Uterus (tissue), 4 donors: ENCODE data around the gene TMCO6. TPM values are rescaled to one million over a fixed set of nuclear protein-coding genes. Genes with fewer than 3 reads are reported as not detected.
A peak's percentile ranks its signal among the peaks of the same experiment; 100 is the strongest.
"Not testable (repeated sequence)": the region's sequence is repeated elsewhere in the genome, so short reads cannot be mapped to it uniquely, and the experiment has no call there.

ENCODE experiments used
- DNase-seq, 2 donors: peaks; one replicate each; pipeline ENCODE4 v3.0.0-alpha.2; 2019 to 2020
- H3K27ac ChIP-seq, 2 donors: fragments of 200-600 bp; sonication (generic); 1 replicate in 1 of 2; 2 replicates in 1 of 2; pipeline ENCODE4 v1.5.1; 2016 to 2018
- H3K27me3 ChIP-seq, 2 donors: fragments of 200-600 bp; sonication (generic); one replicate each; pipeline ENCODE4 v1.5.1; 2018 to 2019; ENCODE audit warnings: control low read depth in 1 of 2
- H3K36me3 ChIP-seq, 2 donors: fragments of 200-600 bp; sonication (generic); one replicate each; pipeline ENCODE4 v1.5.1; 2019; ENCODE audit warnings: control low read depth in 1 of 2
- H3K4me1 ChIP-seq, 2 donors: fragments of 200-600 bp; sonication (generic); one replicate each; pipeline ENCODE4 v1.5.1; 2018 to 2019; ENCODE audit warnings: control low read depth in 1 of 2
- H3K4me3 ChIP-seq, 2 donors: fragments of 200-600 bp; sonication (generic); 1 replicate in 1 of 2; 2 replicates in 1 of 2; pipeline ENCODE4 v1.5.1; 2018 to 2019; ENCODE audit warnings: mild to moderate bottlenecking in 1 of 2
- H3K9me3 ChIP-seq, 2 donors: fragments of 200-600 bp; sonication (generic); one replicate each; pipeline ENCODE4 v1.5.1; 2019; ENCODE audit warnings: control low read depth in 1 of 2
- CTCF ChIP-seq, 4 experiments: fragments of 200-600 bp in 2 of 4; fragments of 450-650 bp in 2 of 4; sonication (generic) in 2 of 4; IDR thresholded peaks; one replicate each; pipeline ENCODE4 v1.5.1; 2016 to 2019; ENCODE audit warnings: antibody characterized with exemption in 4 of 4, mild to moderate bottlenecking in 2 of 4, moderate library complexity in 1 of 4
- POLR2A ChIP-seq, 2 donors: fragments of 450-650 bp; IDR thresholded peaks; one replicate each; pipeline ENCODE4 v1.6.1; 2016; ENCODE audit warnings: antibody characterized with exemption in 2 of 2, mild to moderate bottlenecking in 1 of 2, moderate library complexity in 1 of 2
- intact Hi-C: fragments of 100-400 bp; cut with DNase I; formaldehyde crosslinking; loops from one replicate; pipeline ENCODE4 v1.15.1; 2023; ENCODE audit warnings: low total_unique reads
- total RNA-seq, 4 donors: library from RNA; depleted of rRNA in 3 of 4; stranded (reverse); fragments of >200 nt in 3 of 4; gene quantifications; one replicate each; pipeline versions ENCODE4 v1.1.0 to v1.2.4, GENCODE V29; 2014 to 2023
- donor health status: DM: yes; HTN: yes; CAD: no.

Gene TMCO6
- total RNA-seq, 4 donors from 2014 or later, result 6.2 to 36.2 (median 22.7) TPM

- no peaks in the 10 kb centered on the region for H3K36me3 ChIP-seq
- peak; percentile 93 to 95 for DNase-seq
- no peaks in the 10 kb centered on the region for H3K9me3 ChIP-seq
- H3K4me1 ChIP-seq, result peaks cover 0 to 6% of the 10 kb centered on the region in 2 donors
- H3K27me3 ChIP-seq, result no peaks in the 10 kb centered on the region
- TF ChIP-seq CTCF (IDR thresholded peaks at IDR 0.05) (no peak), POLR2A (IDR thresholded peaks at IDR 0.05) (peak; percentile 64 to 76)
- H3K27ac ChIP-seq, result peak within 1 kb of the TSS; percentile 81 to 85
- intact Hi-C loops, result no loop called here
- H3K4me3 ChIP-seq, result peak within 1 kb of the TSS; percentile 89 to 96
Observed at GRCh38 chr5:140664359-140665119, 25.3 kb downstream of the TMCO6 start, which contains the start of gene WDR55. WDR55 (plus strand) TSS chr5:140664904; CDS start chr5:140664913, 9 bp downstream.

DNA sequence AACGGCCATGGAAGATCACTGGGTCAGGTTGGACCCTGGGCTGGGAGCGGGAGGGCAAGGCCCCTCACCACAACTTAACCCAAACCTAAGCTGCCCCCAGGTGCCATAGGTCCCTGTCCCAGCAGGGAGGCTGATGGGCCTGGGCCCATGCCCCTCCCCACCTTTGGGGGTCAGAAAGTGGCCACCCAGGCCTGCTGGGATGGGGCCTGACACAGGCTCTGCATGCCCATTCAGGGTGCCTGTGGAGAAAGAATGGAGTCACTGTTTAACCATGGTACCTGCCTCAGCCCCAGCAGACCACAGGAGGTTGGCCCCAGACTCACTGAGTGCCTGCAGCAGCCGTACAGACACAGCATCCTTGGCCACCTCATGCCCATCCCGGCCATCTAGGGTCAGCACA, 31.8 kb downstream of the TMCO6 start:
- H3K27ac ChIP-seq, DNase-seq, H3K4me1 ChIP-seq, H3K9me3 ChIP-seq, intact Hi-C loops, H3K27me3 ChIP-seq, H3K36me3 ChIP-seq, H3K4me3 ChIP-seq: not testable (repeated sequence)

DNA sequence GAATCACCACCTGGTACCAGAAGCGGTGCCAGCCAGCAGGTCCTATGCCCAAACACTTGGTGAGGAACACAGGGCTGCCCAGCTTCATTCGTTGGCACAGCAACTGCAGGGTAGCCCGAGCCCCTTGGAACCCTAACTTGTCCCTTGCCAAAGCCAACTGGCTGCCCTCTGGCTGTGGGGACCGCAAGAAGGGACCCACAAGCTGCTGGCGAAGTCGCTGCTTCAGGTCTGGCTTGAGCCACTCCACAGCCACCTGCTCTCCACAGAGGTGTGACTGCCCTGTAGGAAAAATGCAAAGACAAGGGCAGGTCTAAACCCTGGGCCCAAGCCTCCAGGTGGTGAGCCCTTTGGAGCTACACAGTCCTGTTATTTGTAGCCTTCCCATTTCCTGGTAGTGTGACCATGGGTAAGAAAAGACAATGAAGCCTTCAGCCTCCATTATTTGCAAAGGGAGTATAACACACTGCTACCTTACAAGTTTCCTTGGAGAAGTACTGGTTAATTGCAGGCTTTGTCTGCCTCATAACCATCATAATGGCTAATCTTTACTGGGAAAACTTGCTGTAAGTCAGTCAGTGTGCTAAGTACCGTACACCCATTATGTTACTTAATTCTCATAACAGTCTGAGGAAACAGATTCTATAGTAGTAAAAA, 32.3 kb downstream of the TMCO6 start:
- H3K9me3 ChIP-seq, result no peaks in the 10 kb centered on the region
- H3K27me3 ChIP-seq, result no peaks in the 10 kb centered on the region
- TF ChIP-seq CTCF (IDR thresholded peaks at IDR 0.05) (no peak), POLR2A (IDR thresholded peaks at IDR 0.05) (no peak)
- H3K4me3 ChIP-seq, result no peak overlapping the region
- no peak for DNase-seq
- H3K36me3 ChIP-seq, result no peaks in the 10 kb centered on the region
- intact Hi-C loops, result no loop called here
- no peaks in the 10 kb centered on the region for H3K4me1 ChIP-seq
- no peak overlapping the region for H3K27ac ChIP-seq

DNA sequence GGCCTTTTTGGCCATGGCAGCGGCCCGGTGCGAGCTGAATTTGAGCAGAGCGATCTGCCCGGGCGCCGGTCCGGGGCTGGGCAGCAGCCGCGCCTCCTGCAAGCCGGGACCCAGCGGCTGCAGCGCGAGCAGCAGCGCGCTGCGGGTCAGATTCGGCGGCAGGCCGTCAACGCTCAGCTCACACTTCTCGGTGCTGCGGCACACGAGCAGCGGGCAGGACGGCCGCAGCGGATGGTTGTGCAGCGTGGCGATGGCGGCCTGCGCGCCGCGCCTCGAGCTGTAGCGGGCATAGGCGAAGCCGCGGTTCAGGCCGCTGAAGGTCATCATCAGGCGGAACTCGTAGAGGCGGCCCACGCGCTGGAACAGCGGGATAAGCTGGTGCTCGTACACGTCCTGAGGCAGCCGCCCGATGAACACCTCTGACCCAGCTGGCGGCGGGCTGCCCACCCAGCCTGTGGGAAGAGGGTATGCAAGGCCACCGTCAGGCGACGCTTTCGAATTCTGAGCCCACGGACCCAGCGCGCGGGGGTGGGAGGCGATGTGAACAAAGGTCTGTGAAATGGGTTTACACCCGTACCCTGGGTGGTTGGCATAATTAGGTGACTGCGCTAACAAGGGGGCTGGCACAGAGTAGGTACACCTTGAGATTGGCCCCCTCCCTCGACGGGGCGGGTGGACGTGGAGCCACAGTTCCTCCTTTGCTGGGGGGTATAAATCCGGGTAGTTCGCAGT, 33.4 kb downstream of the TMCO6 start:
- no peaks in the 10 kb centered on the region for H3K27me3 ChIP-seq
- H3K27ac ChIP-seq, result no peak overlapping the region
- H3K9me3 ChIP-seq, result no peaks in the 10 kb centered on the region
- DNase-seq, result peak in 1 of 2 donors; percentile 30
- no peaks in the 10 kb centered on the region for H3K4me1 ChIP-seq
- intact Hi-C loops, result no loop called here
- H3K36me3 ChIP-seq, result no peaks in the 10 kb centered on the region
- no peak overlapping the region for H3K4me3 ChIP-seq
- TF ChIP-seq POLR2A (IDR thresholded peaks at IDR 0.05) (no peak), CTCF (IDR thresholded peaks at IDR 0.05) (no peak)

DNA sequence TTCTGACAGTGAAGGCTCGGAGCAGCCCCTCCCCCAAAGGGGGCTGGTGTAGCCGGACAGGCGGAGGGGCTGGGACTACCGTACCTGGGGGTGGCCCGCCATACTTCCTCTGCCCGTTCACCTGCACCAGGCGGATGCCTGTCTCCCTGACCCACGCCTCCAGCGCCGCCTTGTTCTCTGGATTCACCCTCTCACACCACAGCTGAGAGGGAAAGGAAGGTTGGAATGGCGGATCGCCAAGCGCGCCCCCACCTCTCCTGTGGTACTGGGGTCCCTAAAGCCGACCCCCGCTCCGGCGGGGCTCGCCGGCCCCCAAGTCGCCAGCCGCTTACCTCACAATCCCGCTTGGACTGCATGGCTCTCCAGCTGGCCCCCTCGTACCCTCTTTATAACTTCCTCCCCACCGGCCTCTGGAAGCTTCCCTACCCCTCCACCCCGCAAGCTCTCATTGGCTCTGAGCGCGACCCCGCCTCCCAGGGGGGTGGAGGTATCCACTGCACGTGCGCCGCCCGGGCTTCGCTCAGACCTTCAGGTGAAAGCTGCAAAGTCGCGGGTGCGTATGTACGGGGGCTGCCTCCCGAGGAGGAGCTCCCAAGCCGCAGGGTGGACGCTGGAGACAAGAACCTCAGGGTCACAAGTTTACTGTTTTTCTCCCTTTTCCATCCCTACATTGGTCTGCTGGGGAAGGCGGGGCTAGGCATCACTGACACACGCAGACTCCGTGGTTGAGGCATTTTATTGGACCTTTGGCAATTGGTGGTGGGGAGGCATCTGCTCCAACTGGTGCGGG, 34.1 kb downstream of the TMCO6 start, which contains the start of gene DND1:
DND1 (minus strand) TSS at position 390 of the 790 bp plus-strand sequence; CDS start at position 356, 34 bp downstream.
- no peak within 1 kb of the TSS for H3K27ac ChIP-seq
- no peaks in the 10 kb centered on the region for H3K9me3 ChIP-seq
- no peaks in the 10 kb centered on the region for H3K36me3 ChIP-seq
- H3K4me1 ChIP-seq, result no peaks in the 10 kb centered on the region
- intact Hi-C loops, result no loop called here
- no peaks in the 10 kb centered on the region for H3K27me3 ChIP-seq
- H3K4me3 ChIP-seq, result no peak within 1 kb of the TSS
- TF ChIP-seq POLR2A (IDR thresholded peaks at IDR 0.05), result no peak
- TF ChIP-seq CTCF (IDR thresholded peaks at IDR 0.05), result no peak
- DNase-seq, result no peak
